Neuronal stem cell (in vitro differentiated cells): Measurements from ENCODE around the gene GARNL3.

ENCODE experiments used
- DNase-seq: peaks from one replicate; pipeline ENCODE4 v3.0.0-alpha.2; 2013; ENCODE audit warnings: low spot score
- H2AFZ ChIP-seq: one replicate; pipeline ENCODE4 v1.6.1; 2013; ENCODE audit warnings: mild to moderate bottlenecking, low read length, inconsistent platforms
- H2AK5ac ChIP-seq: 2 replicates; pipeline ENCODE4 v1.6.1; 2013; ENCODE audit warnings: low read depth, mild to moderate bottlenecking, inconsistent platforms, low read length, moderate library complexity, mixed read lengths
- H2BK120ac ChIP-seq: 2 replicates; pipeline ENCODE4 v1.6.1; 2013; ENCODE audit warnings: low read depth, mild to moderate bottlenecking, inconsistent platforms, low read length, moderate library complexity, mixed read lengths
- H2BK12ac ChIP-seq: one replicate; pipeline ENCODE4 v1.6.1; 2013; ENCODE audit warnings: low read length, inconsistent platforms
- H2BK15ac ChIP-seq: 2 replicates; pipeline ENCODE4 v1.6.1; 2013; ENCODE audit warnings: mild to moderate bottlenecking, low read length, inconsistent platforms, mixed read lengths
- H2BK5ac ChIP-seq: one replicate; pipeline ENCODE4 v1.6.1; 2013; ENCODE audit warnings: inconsistent platforms, mild to moderate bottlenecking, low read length, moderate library complexity
- H3K14ac ChIP-seq: one replicate; pipeline ENCODE4 v1.6.1; 2013; ENCODE audit warnings: low read length, inconsistent platforms
- H3K18ac ChIP-seq: 2 replicates; pipeline ENCODE4 v1.6.1; 2013; ENCODE audit warnings: low read length, inconsistent platforms
- H3K23ac ChIP-seq: 2 replicates; pipeline ENCODE4 v1.6.1; 2013; ENCODE audit warnings: low read depth, mild to moderate bottlenecking, mixed read lengths, low read length, inconsistent platforms; ENCODE audit not compliant: poor library complexity
- H3K27ac ChIP-seq: replicated peaks from 3 replicates; pipeline ENCODE4 v1.5.1; 2013; ENCODE audit warnings: low read length, inconsistent platforms
- H3K27me3 ChIP-seq, 3 experiments: 2 replicates each; pipeline ENCODE4 v1.6.1; 2013; ENCODE audit warnings: low read length in 3 of 3, mild to moderate bottlenecking in 2 of 3, inconsistent platforms in 1 of 3, low read depth in 1 of 3, mixed read lengths in 1 of 3, moderate library complexity in 1 of 3; ENCODE audit not compliant: control insufficient read depth in 3 of 3, insufficient read depth in 3 of 3
- H3K36me3 ChIP-seq, 2 donors: replicated peaks in 1 of 2; 2 replicates each; pipeline ENCODE4 v1.6.1; 2013; ENCODE audit warnings: low read length in 2 of 2; ENCODE audit not compliant: control insufficient read depth in 2 of 2, insufficient read depth in 2 of 2
- H3K4ac ChIP-seq: 2 replicates; pipeline ENCODE4 v1.6.1; 2013; ENCODE audit warnings: inconsistent platforms, mild to moderate bottlenecking, low read length, moderate library complexity
- H3K4me1 ChIP-seq, 2 donors: 1 replicate in 1 of 2; 2 replicates in 1 of 2; pipeline ENCODE4 v1.6.1; 2013; ENCODE audit warnings: low read length in 2 of 2, low read depth in 1 of 2; ENCODE audit not compliant: control insufficient read depth in 2 of 2, insufficient read depth in 1 of 2
- H3K4me2 ChIP-seq: one replicate; pipeline ENCODE4 v1.6.1; 2013; ENCODE audit warnings: mild to moderate bottlenecking, low read length, inconsistent platforms; ENCODE audit not compliant: insufficient read depth, poor library complexity, severe bottlenecking
- H3K4me3 ChIP-seq, 2 donors: 2 replicates each; pipeline ENCODE4 v1.5.1; 2013; ENCODE audit warnings: low read length in 2 of 2, mild to moderate bottlenecking in 2 of 2, inconsistent platforms in 1 of 2, moderate library complexity in 1 of 2
- H3K79me1 ChIP-seq: one replicate; pipeline ENCODE4 v1.6.1; 2013; ENCODE audit warnings: low read depth, mild to moderate bottlenecking, inconsistent platforms, low read length, moderate library complexity
- H3K9ac ChIP-seq: one replicate; pipeline ENCODE4 v1.6.1; 2013; ENCODE audit warnings: mild to moderate bottlenecking, low read depth, low read length, inconsistent platforms; ENCODE audit not compliant: poor library complexity
- H3K9me3 ChIP-seq, 2 donors: replicated peaks in 1 of 2; 2 replicates each; pipeline versions ENCODE3 to v1.6.1; 2013; ENCODE audit warnings: low read length in 2 of 2, mild to moderate bottlenecking in 2 of 2, inconsistent platforms in 1 of 2, low read depth in 1 of 2, mixed read lengths in 1 of 2, moderate library complexity in 1 of 2; ENCODE audit not compliant: control insufficient read depth in 2 of 2, insufficient read depth in 1 of 2
- H4K8ac ChIP-seq: one replicate; pipeline ENCODE4 v1.6.1; 2013; ENCODE audit warnings: low read depth, mild to moderate bottlenecking, inconsistent platforms, low read length, moderate library complexity
- H4K91ac ChIP-seq: one replicate; pipeline ENCODE4 v1.6.1; 2013; ENCODE audit warnings: low read length, low read depth, mild to moderate bottlenecking, inconsistent platforms; ENCODE audit not compliant: poor library complexity
- WGBS, 2 donors: extraction: QIAGEN DNeasy Blood & Tissue Kit; methylation state at CpG; one replicate each; pipeline ENCODE4 v1.1.7; 2013; ENCODE audit warnings: missing lambda C conversion rate in 2 of 2, mixed read lengths in 1 of 2; ENCODE audit not compliant: insufficient read length in 2 of 2, insufficient replicate concordance in 1 of 2; ENCODE audit errors: extremely low coverage in 2 of 2; 5-methylcytosine and 5-hydroxymethylcytosine counted together

GARNL3 gene

GRCh38 chr9:127231666-127232065 lies 32.9 kb upstream of the GARNL3 start:
- Histone ChIP-seq H2BK5ac (no peak overlapping the region), H3K23ac (no peak overlapping the region), H2AK5ac (no peak overlapping the region), H3K4me2 (no peak overlapping the region), H3K79me1 (no peaks in the 10 kb centered on the region), H3K9ac (no peak overlapping the region), H3K4me3 (no peak overlapping the region), H3K4ac (no peak overlapping the region), H3K18ac (no peak overlapping the region), H2AFZ (no peak overlapping the region), H3K36me3 (no peaks in the 10 kb centered on the region), H2BK12ac (no peak overlapping the region), H3K9me3 (no peaks in the 10 kb centered on the region), H3K27me3 (peaks cover 0 to 2% (median 0%) of the 10 kb centered on the region in 3 experiments), H4K91ac (no peak overlapping the region), H3K27ac (no peak overlapping the region), H3K4me1 (no peaks in the 10 kb centered on the region), H2BK120ac (no peak overlapping the region), H3K14ac (no peak overlapping the region), H4K8ac (no peak overlapping the region), H2BK15ac (no peak overlapping the region)
- no peak for DNase-seq
- no CpG with 5 or more reads among the region's 3 CpGs for WGBS, 2 donors

DNA sequence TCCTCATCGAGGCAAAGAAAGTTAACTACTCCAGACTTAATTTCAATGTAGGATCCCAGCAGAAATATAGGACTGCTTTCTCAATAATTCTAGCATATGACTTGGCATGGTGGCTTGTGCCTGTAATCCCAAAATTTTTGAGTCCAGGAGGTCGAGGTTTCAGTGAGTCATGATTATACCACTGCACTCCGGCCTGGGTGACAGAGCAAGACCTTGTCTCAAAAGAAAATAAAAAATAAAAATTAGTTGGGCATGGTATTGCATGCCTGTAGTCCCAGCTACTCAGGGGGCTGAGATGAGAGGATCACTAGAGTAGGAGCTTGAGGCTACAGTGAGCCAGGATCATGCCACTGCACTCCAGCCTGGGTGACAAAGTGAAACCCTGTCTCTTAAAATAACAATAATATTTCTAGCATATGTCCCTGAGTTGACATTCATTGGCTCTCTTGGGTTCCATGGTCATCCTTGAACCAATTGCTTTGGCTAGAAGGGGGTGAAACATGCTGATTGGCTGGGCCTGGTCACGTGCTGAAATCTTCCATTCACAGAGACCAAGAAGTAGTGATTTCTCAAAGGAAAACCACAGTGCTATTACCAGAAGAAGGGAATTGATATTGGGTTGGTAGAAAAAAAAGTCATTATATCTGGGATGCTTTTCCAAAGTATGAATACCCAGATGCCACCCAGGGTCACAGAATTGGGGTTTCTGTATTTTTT lies 31.6 kb upstream of the GARNL3 start:
- Histone ChIP-seq H2AFZ (no peak overlapping the region), H4K8ac (no peak overlapping the region), H3K14ac (no peak overlapping the region), H2AK5ac (no peak overlapping the region), H3K4me2 (no peak overlapping the region), H3K27ac (no peak overlapping the region), H3K79me1 (no peaks in the 10 kb centered on the region), H3K18ac (no peak overlapping the region), H3K27me3 (no peaks in the 10 kb centered on the region), H3K36me3 (no peaks in the 10 kb centered on the region), H3K4ac (no peak overlapping the region), H3K9me3 (no peaks in the 10 kb centered on the region), H4K91ac (no peak overlapping the region), H2BK5ac (no peak overlapping the region), H3K23ac (no peak overlapping the region), H3K9ac (no peak overlapping the region), H3K4me3 (no peak overlapping the region), H2BK15ac (no peak overlapping the region), H2BK12ac (no peak overlapping the region), H3K4me1 (no peaks in the 10 kb centered on the region), H2BK120ac (no peak overlapping the region)
- DNase-seq = no peak
- WGBS, 2 donors = no CpG with 5 or more reads among the region's 4 CpGs

GRCh38 chr9:127233550-127233949 lies 31.0 kb upstream of the GARNL3 start:
- Histone ChIP-seq H2BK120ac (no peak overlapping the region), H3K4me2 (no peak overlapping the region), H2AFZ (no peak overlapping the region), H3K23ac (no peak overlapping the region), H3K4me3 (no peak overlapping the region), H3K18ac (no peak overlapping the region), H4K8ac (no peak overlapping the region), H3K9ac (no peak overlapping the region), H3K27me3 (no peaks in the 10 kb centered on the region), H3K14ac (no peak overlapping the region), H3K9me3 (no peaks in the 10 kb centered on the region), H2BK12ac (no peak overlapping the region), H3K27ac (no peak overlapping the region), H3K4me1 (no peaks in the 10 kb centered on the region), H3K79me1 (no peaks in the 10 kb centered on the region), H2AK5ac (no peak overlapping the region), H4K91ac (no peak overlapping the region), H3K36me3 (no peaks in the 10 kb centered on the region), H3K4ac (no peak overlapping the region), H2BK5ac (no peak overlapping the region), H2BK15ac (no peak overlapping the region)
- WGBS, 2 donors = no CpG with 5 or more reads among the region's 4 CpGs
- DNase-seq = no peak

GRCh38 chr9:127233989-127234388 lies 30.6 kb upstream of the GARNL3 start:
- no peak overlapping the region for H3K27ac ChIP-seq
- no peaks in the 10 kb centered on the region for H3K36me3 ChIP-seq
- H3K4ac ChIP-seq = no peak overlapping the region
- no peak overlapping the region for H3K18ac ChIP-seq
- H3K27me3 ChIP-seq = no peaks in the 10 kb centered on the region
- DNase-seq = no peak
- H2BK120ac ChIP-seq = no peak overlapping the region
- no peaks in the 10 kb centered on the region for H3K4me1 ChIP-seq
- H2BK15ac ChIP-seq = no peak overlapping the region
- H3K9ac ChIP-seq = no peak overlapping the region
- no peak overlapping the region for H3K4me2 ChIP-seq
- H3K4me3 ChIP-seq = no peak overlapping the region
- H3K23ac ChIP-seq = no peak overlapping the region
- no peaks in the 10 kb centered on the region for H3K9me3 ChIP-seq
- H2AFZ ChIP-seq = no peak overlapping the region
- H4K91ac ChIP-seq = no peak overlapping the region
- no peak overlapping the region for H2BK5ac ChIP-seq
- no peak overlapping the region for H2BK12ac ChIP-seq
- no peak overlapping the region for H4K8ac ChIP-seq
- no peak overlapping the region for H3K14ac ChIP-seq
- no peak overlapping the region for H2AK5ac ChIP-seq
- H3K79me1 ChIP-seq = no peaks in the 10 kb centered on the region
- no CpG with 5 or more reads among the region's 1 CpG for WGBS, 2 donors
